HG03469 (cell line): ENCODE data around the gene PZP.

ENCODE experiments used
- ATAC-seq: cut with Tn5 transposase; IDR thresholded peaks from one replicate; pipeline ENCODE4 v1.9.1; 2021; ENCODE audit warnings: mild to moderate bottlenecking, moderate library complexity, moderate number of reproducible peaks; ENCODE audit not compliant: unreplicated experiment

The PZP gene

GRCh38 chr12:9106610-9107541, 101.3 kb downstream of the PZP start:
- no peak for ATAC-seq

GRCh38 chr12:9106067-9106466, 102.1 kb downstream of the PZP start:
- ATAC-seq: no peak

GRCh38 chr12:9104767-9105423, 103.3 kb downstream of the PZP start:
- no peak for ATAC-seq

GRCh38 chr12:9104087-9104486, 104.1 kb downstream of the PZP start:
- ATAC-seq: no peak

GRCh38 chr12:9103050-9103849, 104.9 kb downstream of the PZP start:
- no peak for ATAC-seq

GRCh38 chr12:9101018-9101687, 107.0 kb downstream of the PZP start:
- no peak for ATAC-seq

GRCh38 chr12:9099552-9100190, 108.5 kb downstream of the PZP start:
- no peak for ATAC-seq
